Urinary bladder (tissue), 4 donors: ENCODE data around the gene CTAG1B. TPM values are rescaled to one million over a fixed set of nuclear protein-coding genes. Genes with fewer than 3 reads are reported as not detected.
"Not testable (repeated sequence)": the region's sequence is repeated elsewhere in the genome, so short reads cannot be mapped to it uniquely, and the experiment has no call there.

Experiments used
- DNase-seq: peaks from one replicate; pipeline ENCODE4 v3.0.0-alpha.2; 2015; ENCODE audit errors: extremely low spot score
- H3K27ac ChIP-seq: one replicate; pipeline ENCODE4 v1.5.1; 2013; ENCODE audit warnings: low read depth, mild to moderate bottlenecking, moderate library complexity
- H3K36me3 ChIP-seq: one replicate; pipeline ENCODE4 v1.6.1; 2013; ENCODE audit warnings: mild to moderate bottlenecking, moderate library complexity; ENCODE audit not compliant: insufficient read depth
- H3K4me1 ChIP-seq: one replicate; pipeline ENCODE4 v1.6.1; 2013; ENCODE audit warnings: mild to moderate bottlenecking, moderate library complexity; ENCODE audit not compliant: insufficient read depth
- H3K4me3 ChIP-seq: one replicate; pipeline ENCODE4 v1.5.1; 2013; ENCODE audit warnings: low read depth, low read length
- WGBS: extraction: QIAGEN DNeasy Blood & Tissue Kit; methylation state at CpG from one replicate; pipeline ENCODE4 v1.1.7; 2013; 5-methylcytosine and 5-hydroxymethylcytosine counted together
- polyA plus RNA-seq: library from polyadenylated mRNA; stranded (reverse); fragments of 200-250 nt; gene quantifications from one replicate; pipeline ENCODE4 v1.2.3, GENCODE V29; 2013
- small RNA-seq: library from RNA; depleted of rRNA; stranded (forward); fragments of <200 nt; gene quantifications from one replicate; pipeline ENCODE3, GENCODE V24; 2014
- total RNA-seq: library from RNA; depleted of rRNA; stranded (reverse); fragments of >200 nt; gene quantifications from one replicate; pipeline ENCODE4 v1.2.3, GENCODE V29; 2014
- donor health status: healthy with polysubstance abuse.
- donor health status: healthy.

CTAG1B gene
- total and polyA plus RNA-seq, 2 donors: not detected

GRCh38 chrX:154592505-154592904 is 26.6 kb downstream of the CTAG1B start:
- DNase-seq: no peak
- no peak overlapping the region for H3K4me3 ChIP-seq
- 91% methylated on average over 5 of the region's 5 CpGs for WGBS
- H3K4me1 ChIP-seq: no peaks in the 10 kb centered on the region
- H3K36me3 ChIP-seq: no peaks in the 10 kb centered on the region
- no peak overlapping the region for H3K27ac ChIP-seq

GRCh38 chrX:154590415-154590814 is 28.7 kb downstream of the CTAG1B start:
- H3K4me3 ChIP-seq, H3K4me1 ChIP-seq, DNase-seq, H3K27ac ChIP-seq, H3K36me3 ChIP-seq: not testable (repeated sequence)
- no CpG with 5 or more reads among the region's 13 CpGs for WGBS

GRCh38 chrX:154584585-154585183 is 34.4 kb downstream of the CTAG1B start, which contains the start of gene CTAG1A:
Gene CTAG1A (plus strand): TSS chrX:154585133. CDS start chrX:154585207, 74 bp downstream.
- DNase-seq, H3K4me1 ChIP-seq, H3K36me3 ChIP-seq, H3K27ac ChIP-seq, H3K4me3 ChIP-seq: not testable (repeated sequence)
- no CpG with 5 or more reads among the region's 39 CpGs for WGBS

GRCh38 chrX:154582994-154583393 is 36.1 kb downstream of the CTAG1B start:
- H3K4me3 ChIP-seq, DNase-seq, H3K36me3 ChIP-seq, H3K4me1 ChIP-seq, H3K27ac ChIP-seq: not testable (repeated sequence)
- no CpG with 5 or more reads among the region's 8 CpGs for WGBS

- WGBS: no CpG with 5 or more reads among the region's 5 CpGs
- H3K4me3 ChIP-seq, H3K4me1 ChIP-seq: not testable (repeated sequence)
These were observed 44.0 kb downstream of the CTAG1B start for GRCh38 chrX:154575076-154575475.

GRCh38 chrX:154573061-154573460 is 46.0 kb downstream of the CTAG1B start:
- H3K4me3 ChIP-seq, H3K4me1 ChIP-seq, H3K27ac ChIP-seq, H3K36me3 ChIP-seq, DNase-seq: not testable (repeated sequence)
- no CpG with 5 or more reads among the region's 10 CpGs for WGBS

More at GRCh38 chrX:154575076-154575475, 44.0 kb downstream of the CTAG1B start:
- DNase-seq, H3K36me3 ChIP-seq, H3K27ac ChIP-seq: not testable (repeated sequence)

- not testable (repeated sequence) for DNase-seq
- WGBS: no CpG with 5 or more reads among the region's 11 CpGs
These were observed 48.7 kb downstream of the CTAG1B start for GRCh38 chrX:154570361-154570760.

More at GRCh38 chrX:154570361-154570760, 48.7 kb downstream of the CTAG1B start:
- not testable (repeated sequence) for H3K27ac ChIP-seq, H3K4me3 ChIP-seq, H3K4me1 ChIP-seq, H3K36me3 ChIP-seq

Small RNAs within 50 kb of the gene (small RNA-seq; reads per million reads assigned to genes)
- gene AC244090.1 (not detected), gene AC244107.2 (not detected)

Other genes with a start within 250 kb of the CTAG1B start
- 1,306 TPM for gene FLNA, start 244.6 kb downstream of the CTAG1B start, total RNA-seq
- gene FLNA, start 244.6 kb downstream of the CTAG1B start, polyA plus RNA-seq: 6,054 TPM
- 25.9 TPM for gene EMD, start 240.0 kb downstream of the CTAG1B start, total RNA-seq
- 138 TPM for gene EMD, start 240.0 kb downstream of the CTAG1B start, polyA plus RNA-seq
- 3,691 TPM for gene RPL10, start 220.9 kb downstream of the CTAG1B start, total RNA-seq
- 5,631 TPM for gene RPL10, start 220.9 kb downstream of the CTAG1B start, polyA plus RNA-seq
- 11.9 TPM for gene DNASE1L1, start 210.0 kb downstream of the CTAG1B start, total RNA-seq
- 22.3 TPM for gene DNASE1L1, start 210.0 kb downstream of the CTAG1B start, polyA plus RNA-seq
- gene TAFAZZIN, start 207.7 kb downstream of the CTAG1B start, total RNA-seq: 13.4 TPM
- 33.4 TPM for gene TAFAZZIN, start 207.7 kb downstream of the CTAG1B start, polyA plus RNA-seq
- gene ATP6AP1, start 190.6 kb downstream of the CTAG1B start, total RNA-seq: 25.5 TPM
- gene ATP6AP1, start 190.6 kb downstream of the CTAG1B start, polyA plus RNA-seq: 91.8 TPM
- gene GDI1, start 182.1 kb downstream of the CTAG1B start, total RNA-seq: 33.0 TPM
- 138 TPM for gene GDI1, start 182.1 kb downstream of the CTAG1B start, polyA plus RNA-seq
- 14.9 TPM for gene FAM50A, start 175.1 kb downstream of the CTAG1B start, total RNA-seq
- gene FAM50A, start 175.1 kb downstream of the CTAG1B start, polyA plus RNA-seq: 81.9 TPM
- gene PLXNA3, start 161.0 kb downstream of the CTAG1B start, total RNA-seq: 17.3 TPM
- 10.1 TPM for gene PLXNA3, start 161.0 kb downstream of the CTAG1B start, polyA plus RNA-seq
- gene LAGE3, start 140.0 kb downstream of the CTAG1B start, total RNA-seq: 7.7 TPM
- 33.0 TPM for gene LAGE3, start 140.0 kb downstream of the CTAG1B start, polyA plus RNA-seq
- gene UBL4A, start 132.7 kb downstream of the CTAG1B start, total RNA-seq: 20.4 TPM
- gene UBL4A, start 132.7 kb downstream of the CTAG1B start, polyA plus RNA-seq: 49.9 TPM
- gene SLC10A3, start 128.7 kb downstream of the CTAG1B start, total RNA-seq: 7.9 TPM
- gene SLC10A3, start 128.7 kb downstream of the CTAG1B start, polyA plus RNA-seq: 55.2 TPM
- 11.2 TPM for gene FAM3A, start 103.0 kb downstream of the CTAG1B start, total RNA-seq
- gene FAM3A, start 103.0 kb downstream of the CTAG1B start, polyA plus RNA-seq: 67.8 TPM
- gene G6PD, start 72.4 kb downstream of the CTAG1B start, total RNA-seq: 12.8 TPM
- gene G6PD, start 72.4 kb downstream of the CTAG1B start, polyA plus RNA-seq: 77.6 TPM
- gene IKBKG, start 71.7 kb downstream of the CTAG1B start, total RNA-seq: 5.3 TPM
- 38.5 TPM for gene IKBKG, start 71.7 kb downstream of the CTAG1B start, polyA plus RNA-seq
- not detected for gene CTAG1A, start 34.1 kb downstream of the CTAG1B start, total RNA-seq
- gene CTAG1A, start 34.1 kb downstream of the CTAG1B start, polyA plus RNA-seq: not detected
- not detected for gene CTAG2, start 34.3 kb upstream of the CTAG1B start, total RNA-seq
- gene CTAG2, start 34.3 kb upstream of the CTAG1B start, polyA plus RNA-seq: not detected
- 8.0 TPM for gene GAB3, start 131.8 kb upstream of the CTAG1B start, total RNA-seq
- 2.2 TPM for gene GAB3, start 131.8 kb upstream of the CTAG1B start, polyA plus RNA-seq
- 20.2 TPM for gene DKC1, start 143.6 kb upstream of the CTAG1B start, total RNA-seq
- 26.3 TPM for gene DKC1, start 143.6 kb upstream of the CTAG1B start, polyA plus RNA-seq
- gene MPP1, start 186.2 kb upstream of the CTAG1B start, total RNA-seq: 21.0 TPM
- 24.9 TPM for gene MPP1, start 186.2 kb upstream of the CTAG1B start, polyA plus RNA-seq
- not detected for gene SMIM9, start 215.4 kb upstream of the CTAG1B start, total RNA-seq
- not detected for gene SMIM9, start 215.4 kb upstream of the CTAG1B start, polyA plus RNA-seq